Measurements from ENCODE around the gene CEACAM21.

The CEACAM21 gene

GRCh38 chr19:41607668-41608067, 31.7 kb downstream of the CEACAM21 start:
- Mint-ChIP-seq H3K4me3 (no peak overlapping the region), H3K27me3 (peaks cover 10% of the 10 kb centered on the region), H3K27ac (no peak overlapping the region), H3K4me1 (peaks cover 1% of the 10 kb centered on the region), H3K9me3 (peaks cover 3% of the 10 kb centered on the region), H3K36me3 (ENCODE audit: low read depth) (no peaks in the 10 kb centered on the region)
- ATAC-seq (no peak), DNase-seq (no peak)

DNA sequence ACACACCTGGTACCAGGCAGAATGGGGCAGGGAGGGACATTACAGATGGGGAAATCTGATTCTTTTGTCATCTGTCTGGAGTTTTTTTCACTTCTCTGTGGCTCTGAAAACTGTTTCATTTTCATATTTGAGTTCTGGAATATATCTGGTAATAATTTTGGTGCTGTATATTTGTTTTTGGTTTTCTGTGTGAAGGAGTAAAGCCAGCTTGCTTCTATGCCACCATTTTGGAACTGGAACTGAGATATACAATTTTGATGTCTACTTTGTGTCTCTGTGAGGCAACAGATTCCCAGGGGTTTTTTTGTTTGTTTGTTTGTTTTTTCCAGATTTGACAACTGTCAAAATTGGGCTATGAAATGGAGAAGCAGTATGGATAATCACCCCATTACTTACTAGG, 34.8 kb downstream of the CEACAM21 start:
- no peak overlapping the region for H3K4me3 Mint-ChIP-seq
- peaks cover 3% of the 10 kb centered on the region for H3K9me3 Mint-ChIP-seq
- H3K4me1 Mint-ChIP-seq: peaks cover 1% of the 10 kb centered on the region
- H3K36me3 Mint-ChIP-seq (ENCODE audit: low read depth): no peaks in the 10 kb centered on the region
- no peak overlapping the region for H3K27ac Mint-ChIP-seq
- peaks cover 22% of the 10 kb centered on the region for H3K27me3 Mint-ChIP-seq
- DNase-seq (no peak), ATAC-seq (no peak)

GRCh38 chr19:41612483-41612882, 36.5 kb downstream of the CEACAM21 start:
- DNase-seq (no peak), ATAC-seq (no peak)
- H3K27ac Mint-ChIP-seq: no peak overlapping the region
- peaks cover 1% of the 10 kb centered on the region for H3K4me1 Mint-ChIP-seq
- peaks cover 33% of the 10 kb centered on the region for H3K27me3 Mint-ChIP-seq
- no peak overlapping the region for H3K4me3 Mint-ChIP-seq
- no peaks in the 10 kb centered on the region for H3K36me3 Mint-ChIP-seq (ENCODE audit: low read depth)
- H3K9me3 Mint-ChIP-seq: peaks cover 3% of the 10 kb centered on the region

DNA sequence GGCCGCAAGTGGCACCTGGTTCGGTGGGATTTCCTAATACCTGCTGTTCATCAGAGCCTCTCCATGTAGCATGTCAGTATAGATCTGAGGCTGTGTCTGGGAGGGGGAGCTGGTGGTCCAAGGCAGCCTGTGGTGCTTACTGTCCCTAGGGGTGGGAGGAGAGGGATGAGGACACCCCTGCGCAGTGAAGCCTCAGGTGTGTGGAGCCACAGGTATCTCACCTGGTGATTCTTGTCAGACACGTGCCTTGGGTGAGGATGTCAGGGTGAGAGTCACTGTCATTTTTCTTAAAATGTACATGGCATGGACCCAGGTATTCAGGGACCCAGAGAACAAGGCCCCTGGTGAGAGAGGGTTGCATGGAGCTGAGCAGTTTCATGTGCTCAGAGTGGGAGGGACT, 39.2 kb downstream of the CEACAM21 start:
- Mint-ChIP-seq H3K27ac (no peak overlapping the region), H3K4me1 (peaks cover 1% of the 10 kb centered on the region), H3K36me3 (ENCODE audit: low read depth) (no peaks in the 10 kb centered on the region), H3K4me3 (no peak overlapping the region), H3K27me3 (peaks cover 30% of the 10 kb centered on the region), H3K9me3 (no peaks in the 10 kb centered on the region)
- DNase-seq: no peak
- no peak for ATAC-seq

- Mint-ChIP-seq H3K4me3 (no peak overlapping the region), H3K9me3 (no peaks in the 10 kb centered on the region), H3K36me3 (ENCODE audit: low read depth) (no peaks in the 10 kb centered on the region), H3K27me3 (peaks cover 25% of the 10 kb centered on the region), H3K27ac (no peak overlapping the region), H3K4me1 (no peaks in the 10 kb centered on the region)
- ATAC-seq (no peak), DNase-seq (no peak)
These were observed 41.0 kb downstream of the CEACAM21 start for GRCh38 chr19:41616792-41617621.

GRCh38 chr19:41617941-41618730, 42.2 kb downstream of the CEACAM21 start:
- no peak overlapping the region for H3K27ac Mint-ChIP-seq
- no peaks in the 10 kb centered on the region for H3K9me3 Mint-ChIP-seq
- ATAC-seq: no peak
- H3K27me3 Mint-ChIP-seq: peaks cover 24% of the 10 kb centered on the region
- H3K4me3 Mint-ChIP-seq: no peak overlapping the region
- no peak for DNase-seq
- no peaks in the 10 kb centered on the region for H3K36me3 Mint-ChIP-seq (ENCODE audit: low read depth)
- H3K4me1 Mint-ChIP-seq: no peaks in the 10 kb centered on the region

DNA sequence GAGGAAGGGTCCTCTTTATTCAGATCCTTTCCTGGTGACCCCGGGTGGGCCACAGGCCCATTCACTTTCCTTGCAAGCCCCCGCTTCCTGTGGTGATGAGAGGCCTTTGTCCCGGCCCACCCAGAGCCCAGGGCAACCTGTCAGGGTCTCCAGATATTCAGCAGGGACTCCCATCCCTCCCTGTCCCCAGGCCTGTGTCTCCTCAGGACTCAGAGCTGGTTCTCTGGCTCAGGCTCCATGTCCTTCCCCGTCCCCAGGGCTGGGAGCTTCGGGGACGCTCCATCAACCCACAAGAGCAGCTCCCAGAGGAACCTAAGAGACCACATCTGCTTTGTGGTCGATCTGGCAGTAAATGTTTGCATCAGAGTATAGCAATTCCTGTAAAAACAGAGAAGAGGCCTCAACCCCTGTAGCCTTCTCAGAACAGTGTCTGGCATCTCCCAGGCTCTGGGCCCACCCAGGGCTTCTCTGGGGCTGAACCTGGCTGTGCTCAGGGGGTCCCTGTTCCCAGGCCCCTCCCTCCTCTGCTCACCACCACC, 43.1 kb downstream of the CEACAM21 start:
- Mint-ChIP-seq H3K4me3 (no peak overlapping the region), H3K27me3 (peaks cover 23% of the 10 kb centered on the region), H3K9me3 (no peaks in the 10 kb centered on the region), H3K4me1 (no peaks in the 10 kb centered on the region), H3K27ac (no peak overlapping the region), H3K36me3 (ENCODE audit: low read depth) (no peaks in the 10 kb centered on the region)
- ATAC-seq (no peak), DNase-seq (no peak)

DNA sequence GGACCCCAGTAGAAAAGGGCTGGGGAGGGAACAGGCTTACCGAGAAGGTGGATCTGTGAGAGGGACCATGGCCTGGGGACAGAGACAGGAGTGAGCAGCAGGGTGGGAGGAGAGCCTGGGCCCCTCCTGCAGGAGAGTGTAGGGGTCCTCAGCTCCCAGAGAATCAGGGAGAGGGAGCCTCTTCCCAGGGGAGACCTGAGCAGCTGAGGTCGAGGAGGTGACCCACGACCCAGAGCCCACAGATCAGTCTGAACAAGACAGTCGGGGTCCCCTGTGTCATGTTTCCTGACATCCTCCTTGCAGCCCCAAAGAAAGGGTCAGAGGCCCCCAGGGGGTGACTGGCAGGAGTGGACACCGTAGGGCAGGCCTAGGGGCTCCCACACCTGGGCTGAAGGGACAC, 44.2 kb downstream of the CEACAM21 start:
- H3K4me1 Mint-ChIP-seq: no peaks in the 10 kb centered on the region
- peaks cover 26% of the 10 kb centered on the region for H3K27me3 Mint-ChIP-seq

DNA sequence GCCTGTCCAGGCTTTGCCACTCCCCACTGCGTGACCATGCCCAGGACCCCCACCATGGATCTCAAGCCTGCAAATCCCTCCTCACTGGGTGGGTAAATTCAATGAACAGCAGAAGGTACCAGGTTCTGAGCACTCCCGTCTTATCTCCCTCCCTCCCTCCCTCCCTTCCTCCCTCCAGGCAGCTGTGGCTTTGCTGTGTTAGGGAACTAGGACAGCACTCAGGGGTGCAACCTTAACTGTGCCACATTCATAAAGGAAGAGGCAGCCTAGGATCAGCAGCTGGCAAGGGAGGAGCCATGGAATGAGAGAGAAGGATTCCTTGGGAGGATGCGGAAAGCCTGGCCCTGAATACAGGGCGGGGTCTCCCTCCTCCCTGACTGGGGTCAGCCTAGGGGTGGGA, 45.3 kb downstream of the CEACAM21 start:
- no peaks in the 10 kb centered on the region for H3K36me3 Mint-ChIP-seq (ENCODE audit: low read depth)
- DNase-seq (no peak), ATAC-seq (no peak)
- no peak overlapping the region for H3K27ac Mint-ChIP-seq
- H3K27me3 Mint-ChIP-seq: peaks cover 23% of the 10 kb centered on the region
- no peak overlapping the region for H3K4me3 Mint-ChIP-seq
- no peaks in the 10 kb centered on the region for H3K9me3 Mint-ChIP-seq
- H3K4me1 Mint-ChIP-seq: no peaks in the 10 kb centered on the region

More for the DNA sequence above, 44.2 kb downstream of the CEACAM21 start:
- Mint-ChIP-seq H3K36me3 (ENCODE audit: low read depth) (no peaks in the 10 kb centered on the region), H3K4me3 (no peak overlapping the region), H3K27ac (no peak overlapping the region), H3K9me3 (no peaks in the 10 kb centered on the region)
- DNase-seq (no peak), ATAC-seq (no peak)

DNA sequence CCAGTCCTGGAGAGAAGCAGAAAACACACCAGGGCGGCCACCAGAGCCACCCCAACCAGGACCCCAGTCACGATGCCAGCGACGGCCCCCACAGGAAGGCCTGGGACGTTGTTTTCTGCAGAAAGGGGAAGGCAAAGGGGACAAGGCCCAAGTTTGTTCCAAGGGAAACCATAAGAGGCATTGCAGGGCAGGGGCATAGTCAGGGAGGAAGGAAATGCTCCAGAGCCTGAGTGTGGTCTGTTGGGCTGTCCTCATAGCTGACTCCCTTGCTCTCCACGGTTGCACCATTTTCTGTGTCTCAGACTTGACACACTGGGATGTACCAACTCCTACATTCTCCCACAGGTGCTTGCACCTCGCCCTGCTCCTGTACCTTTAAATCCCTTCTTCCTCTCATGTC, 45.7 kb downstream of the CEACAM21 start:
- no peak for ATAC-seq
- Mint-ChIP-seq H3K4me1 (no peaks in the 10 kb centered on the region), H3K9me3 (no peaks in the 10 kb centered on the region), H3K4me3 (no peak overlapping the region), H3K27me3 (peaks cover 19% of the 10 kb centered on the region), H3K36me3 (ENCODE audit: low read depth) (no peaks in the 10 kb centered on the region), H3K27ac (no peak overlapping the region)
- DNase-seq: no peak

DNA sequence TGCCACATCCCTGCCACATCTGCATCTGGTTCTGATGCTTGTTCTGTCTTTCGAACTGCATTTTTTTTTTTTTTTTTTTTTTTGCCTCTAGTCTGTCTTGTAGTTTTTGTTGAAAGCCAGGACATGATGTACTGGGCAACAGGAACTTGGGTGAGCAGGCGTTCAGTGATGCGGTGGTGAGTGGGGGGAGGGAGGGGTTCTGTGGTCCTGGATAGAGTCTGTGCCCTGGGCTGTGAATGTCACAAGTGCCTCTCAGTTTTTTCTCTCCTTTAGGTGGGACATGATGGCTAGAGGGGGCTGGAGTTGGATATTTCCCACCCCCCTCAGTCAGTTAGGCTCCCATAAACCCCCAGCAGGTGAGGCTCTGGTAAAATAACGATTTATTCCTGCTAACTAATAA, 47.4 kb downstream of the CEACAM21 start:
- Mint-ChIP-seq H3K9me3 (no peaks in the 10 kb centered on the region), H3K27me3 (peaks cover 19% of the 10 kb centered on the region), H3K4me1 (no peaks in the 10 kb centered on the region), H3K27ac (no peak overlapping the region), H3K36me3 (ENCODE audit: low read depth) (no peaks in the 10 kb centered on the region), H3K4me3 (no peak overlapping the region)
- no peak for DNase-seq
- no peak for ATAC-seq

DNA sequence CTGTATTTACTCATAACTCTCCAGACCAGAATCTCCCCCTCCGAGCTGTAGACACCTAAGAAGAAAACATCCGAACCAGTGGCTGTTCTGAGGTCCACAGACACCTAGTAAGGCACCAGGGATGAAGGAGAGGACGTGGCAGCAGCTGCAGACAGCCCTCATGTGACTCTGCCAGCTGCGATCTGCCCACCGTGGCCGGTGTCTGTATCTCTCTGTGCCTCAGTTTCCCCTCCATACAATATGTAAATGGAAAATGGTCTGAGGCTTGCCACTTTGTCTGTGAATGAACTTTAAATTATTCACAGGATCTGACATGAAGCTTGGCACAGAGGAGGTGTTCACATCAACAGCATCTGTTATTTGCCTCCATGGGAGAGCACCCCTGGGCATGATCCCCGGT, 48.5 kb downstream of the CEACAM21 start:
- Mint-ChIP-seq H3K9me3 (no peaks in the 10 kb centered on the region), H3K27me3 (peaks cover 22% of the 10 kb centered on the region), H3K36me3 (ENCODE audit: low read depth) (no peaks in the 10 kb centered on the region), H3K4me1 (no peaks in the 10 kb centered on the region), H3K4me3 (no peak overlapping the region), H3K27ac (no peak overlapping the region)
- ATAC-seq (no peak), DNase-seq (no peak)

GRCh38 chr19:41624937-41625336, 49.0 kb downstream of the CEACAM21 start:
- no peak for DNase-seq
- ATAC-seq: no peak
- no peak overlapping the region for H3K4me3 Mint-ChIP-seq
- peaks cover under 1% of the 10 kb centered on the region for H3K9me3 Mint-ChIP-seq
- no peak overlapping the region for H3K27ac Mint-ChIP-seq
- no peaks in the 10 kb centered on the region for H3K4me1 Mint-ChIP-seq
- peaks cover 22% of the 10 kb centered on the region for H3K27me3 Mint-ChIP-seq
- H3K36me3 Mint-ChIP-seq (ENCODE audit: low read depth): no peaks in the 10 kb centered on the region

DNA sequence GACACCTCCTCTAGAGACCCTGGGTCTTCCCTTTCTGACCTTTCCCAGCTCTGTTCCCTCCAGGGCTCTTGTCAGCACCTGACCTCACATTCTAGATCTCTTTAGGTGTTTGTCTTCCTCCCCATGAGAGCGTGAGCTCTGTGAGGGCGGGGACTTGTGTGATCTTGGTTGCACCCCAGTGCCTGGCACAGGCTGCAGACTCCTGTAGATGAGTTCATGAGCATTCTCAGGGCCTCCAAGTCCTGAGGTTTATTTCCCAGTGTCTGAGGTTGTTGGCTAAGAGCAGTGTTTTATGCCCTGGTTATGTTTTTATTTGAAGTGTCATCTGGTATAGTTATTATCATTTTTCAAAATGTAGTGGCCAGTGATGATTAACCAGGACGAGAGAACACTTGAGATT, 50.3 kb downstream of the CEACAM21 start:
- Mint-ChIP-seq H3K27ac (no peak overlapping the region), H3K4me1 (no peaks in the 10 kb centered on the region), H3K27me3 (peaks cover 25% of the 10 kb centered on the region), H3K36me3 (ENCODE audit: low read depth) (peaks cover 1% of the 10 kb centered on the region), H3K9me3 (peaks cover 11% of the 10 kb centered on the region), H3K4me3 (no peak overlapping the region)
- ATAC-seq (no peak), DNase-seq (no peak)

- H3K36me3 Mint-ChIP-seq (ENCODE audit: low read depth): peaks cover 1% of the 10 kb centered on the region
- ATAC-seq: no peak
- DNase-seq: no peak
- H3K27ac Mint-ChIP-seq: no peak within 1 kb of the TSS
- H3K4me3 Mint-ChIP-seq: no peak within 1 kb of the TSS
- H3K27me3 Mint-ChIP-seq: peaks cover 25% of the 10 kb centered on the region
- H3K4me1 Mint-ChIP-seq: no peaks in the 10 kb centered on the region
- H3K9me3 Mint-ChIP-seq: peaks cover 15% of the 10 kb centered on the region
These were observed 50.9 kb downstream of the CEACAM21 start, which contains the start of gene CEACAM4 for GRCh38 chr19:41626877-41627276. CEACAM4 (minus strand) TSS chr19:41627074; CDS start chr19:41626963, 111 bp downstream.
